GF-D8 (cell line): ENCODE results near the gene DENND5A.
"Not testable (repeated sequence)": the region's sequence is repeated elsewhere in the genome, so short reads cannot be mapped to it uniquely, and the experiment has no call there.

Experiments used
- DNase-seq: peaks from one replicate; lab custom pipeline; 2025; lab: John Stamatoyannopoulos, UW

The DENND5A gene

DNA sequence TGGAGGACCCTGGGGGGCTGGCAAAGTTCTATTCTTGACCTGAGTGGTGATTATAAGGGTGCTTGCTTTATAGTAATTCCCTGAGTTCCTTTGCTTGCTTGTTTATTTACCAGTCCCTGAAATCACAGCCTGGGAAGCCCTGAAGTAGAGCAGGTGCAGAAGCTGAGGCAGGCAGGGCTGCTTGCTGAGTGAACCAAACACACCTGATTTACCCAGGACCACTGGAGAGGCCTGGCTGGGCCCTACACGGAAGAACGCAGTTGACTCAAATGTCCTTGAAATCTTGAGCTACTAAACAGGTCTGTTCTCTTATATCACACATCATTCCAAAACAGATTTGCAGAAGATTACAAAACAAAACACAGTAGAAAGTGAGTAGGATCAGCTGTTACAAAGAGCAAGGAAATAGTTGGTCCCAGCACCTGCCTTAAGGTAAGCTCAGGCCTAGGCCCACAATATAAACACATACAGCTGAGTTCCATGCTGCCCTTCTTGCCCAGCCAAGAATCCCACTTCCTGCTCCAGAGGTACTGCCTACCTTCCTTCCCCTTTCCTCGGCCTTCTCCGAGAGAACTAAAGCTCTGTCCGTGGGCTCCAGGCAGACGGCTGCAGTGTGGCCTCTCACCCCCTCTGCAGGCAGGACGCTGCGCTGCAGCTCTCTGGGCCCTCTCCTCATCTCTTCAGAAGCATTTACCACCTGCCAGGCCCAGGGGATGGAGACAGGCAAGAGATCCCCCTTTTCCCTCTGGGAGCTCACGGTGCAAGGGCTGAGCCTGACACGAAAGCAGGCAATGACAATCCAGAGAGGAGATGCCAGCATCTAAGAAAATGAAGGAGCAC, 127.6 kb downstream of the DENND5A start:
- peak; percentile 3 for DNase-seq

GRCh38 chr11:9136741-9137140, 128.4 kb downstream of the DENND5A start:
- no peak for DNase-seq

GRCh38 chr11:9133956-9134355, 131.2 kb downstream of the DENND5A start:
- DNase-seq, result no peak

- no peak for DNase-seq
Observed at GRCh38 chr11:9132203-9132878, 132.8 kb downstream of the DENND5A start.

GRCh38 chr11:9130297-9130696, 134.9 kb downstream of the DENND5A start:
- DNase-seq, result no peak

DNA sequence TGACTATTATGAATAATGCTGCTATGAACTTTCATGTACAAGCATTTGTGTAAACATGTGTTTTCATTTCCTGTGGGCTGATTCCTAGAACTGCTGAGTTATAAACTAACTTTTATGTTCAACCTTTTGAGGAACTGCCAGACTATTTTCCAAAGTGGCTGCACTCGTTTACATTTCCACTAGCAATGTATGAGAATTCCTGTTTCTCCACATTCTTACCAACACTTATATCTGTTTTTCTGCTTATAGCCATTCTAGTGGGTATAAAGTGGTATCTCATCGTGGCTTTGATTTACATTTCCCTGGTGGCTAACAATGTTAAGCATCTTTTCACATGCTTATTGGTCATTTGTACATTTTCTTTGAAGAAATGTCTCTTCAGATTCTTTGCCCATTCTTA, 138.5 kb downstream of the DENND5A start:
- no peak for DNase-seq

GRCh38 chr11:9125185-9125886, 139.8 kb downstream of the DENND5A start:
- DNase-seq, result no peak

GRCh38 chr11:9123595-9124304, 141.4 kb downstream of the DENND5A start:
- DNase-seq, result no peak

GRCh38 chr11:9121469-9121796, 143.7 kb downstream of the DENND5A start:
- DNase-seq, result no peak

DNA sequence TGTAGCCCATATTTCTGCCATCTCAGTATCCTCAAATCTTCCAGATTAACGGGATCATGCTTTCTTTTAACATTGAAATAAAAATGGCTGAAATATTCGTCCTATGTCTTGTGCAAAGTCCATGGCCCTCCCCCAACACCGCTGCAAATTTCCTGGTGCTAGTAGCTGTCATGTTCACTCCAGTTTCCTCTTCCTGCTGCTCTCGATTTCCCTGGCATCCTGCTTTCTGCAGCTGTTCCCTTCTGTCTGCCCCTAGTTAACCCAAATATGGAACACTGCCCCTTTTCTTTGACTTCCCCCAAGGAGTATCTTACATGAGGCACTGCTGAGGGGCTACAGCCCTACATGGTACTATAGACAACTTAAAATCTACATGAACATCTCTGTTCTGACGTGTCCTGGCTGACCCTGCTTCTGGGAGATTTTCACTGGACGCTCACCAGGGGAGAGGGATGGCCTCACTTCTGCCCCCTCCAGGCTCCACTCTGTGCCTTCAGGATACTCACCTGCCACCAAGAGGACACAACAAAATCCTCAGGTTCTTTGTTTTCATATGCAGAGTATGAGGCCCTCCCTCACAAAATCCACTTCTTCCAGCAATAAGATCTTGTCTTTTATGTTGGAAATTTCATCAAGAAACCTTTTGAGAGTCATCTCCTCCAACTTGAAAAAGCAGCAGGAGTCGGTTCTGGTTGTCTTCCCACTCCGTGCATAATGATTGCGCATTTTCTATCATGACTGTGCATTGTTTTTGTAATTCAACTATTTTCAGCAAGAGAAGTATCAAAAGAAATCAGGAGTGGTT, 144.3 kb downstream of the DENND5A start:
- no peak for DNase-seq

DNA sequence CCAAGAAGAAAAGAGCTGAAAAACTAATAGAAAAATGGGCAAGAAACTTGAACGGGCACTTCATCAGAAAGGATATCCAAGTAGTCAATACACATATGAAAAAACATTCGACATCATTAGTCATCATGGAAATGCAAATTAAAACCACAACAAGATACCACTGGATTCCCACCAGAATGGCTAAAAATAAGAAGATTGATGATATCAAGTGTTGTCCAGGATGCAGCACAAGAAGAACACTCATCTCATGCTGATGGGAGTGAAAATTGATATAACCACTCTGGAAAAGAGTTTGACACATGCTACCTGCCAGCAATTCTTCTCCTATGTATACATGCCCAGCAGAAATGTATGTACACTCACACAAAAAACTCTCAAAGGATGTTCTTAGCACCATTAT, 146.9 kb downstream of the DENND5A start:
- no peak for DNase-seq

- DNase-seq, result no peak
Observed at GRCh38 chr11:9112075-9112474, 153.1 kb downstream of the DENND5A start.

- no peak for DNase-seq
Observed at GRCh38 chr11:9109858-9110731, 155.1 kb downstream of the DENND5A start.

DNA sequence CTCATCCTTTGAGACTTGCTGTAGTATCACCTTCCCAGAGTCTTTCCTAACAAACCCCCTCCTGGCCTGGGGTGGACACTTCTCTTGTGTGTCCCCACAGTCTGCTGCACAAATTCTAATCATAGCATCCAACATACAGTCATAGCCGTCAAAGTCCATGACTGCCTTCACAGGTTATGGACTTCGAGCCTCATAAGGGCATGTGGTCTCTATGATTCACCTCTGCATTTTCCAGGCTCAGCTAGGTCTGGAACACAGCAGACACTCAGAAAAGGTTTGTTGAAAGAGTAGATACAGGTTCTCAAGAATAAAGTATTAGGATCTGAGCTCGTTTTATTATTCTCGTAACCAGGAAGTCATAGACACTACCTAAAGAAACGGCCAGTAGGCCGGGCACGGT, 160.6 kb downstream of the DENND5A start:
- DNase-seq, result no peak

DNA sequence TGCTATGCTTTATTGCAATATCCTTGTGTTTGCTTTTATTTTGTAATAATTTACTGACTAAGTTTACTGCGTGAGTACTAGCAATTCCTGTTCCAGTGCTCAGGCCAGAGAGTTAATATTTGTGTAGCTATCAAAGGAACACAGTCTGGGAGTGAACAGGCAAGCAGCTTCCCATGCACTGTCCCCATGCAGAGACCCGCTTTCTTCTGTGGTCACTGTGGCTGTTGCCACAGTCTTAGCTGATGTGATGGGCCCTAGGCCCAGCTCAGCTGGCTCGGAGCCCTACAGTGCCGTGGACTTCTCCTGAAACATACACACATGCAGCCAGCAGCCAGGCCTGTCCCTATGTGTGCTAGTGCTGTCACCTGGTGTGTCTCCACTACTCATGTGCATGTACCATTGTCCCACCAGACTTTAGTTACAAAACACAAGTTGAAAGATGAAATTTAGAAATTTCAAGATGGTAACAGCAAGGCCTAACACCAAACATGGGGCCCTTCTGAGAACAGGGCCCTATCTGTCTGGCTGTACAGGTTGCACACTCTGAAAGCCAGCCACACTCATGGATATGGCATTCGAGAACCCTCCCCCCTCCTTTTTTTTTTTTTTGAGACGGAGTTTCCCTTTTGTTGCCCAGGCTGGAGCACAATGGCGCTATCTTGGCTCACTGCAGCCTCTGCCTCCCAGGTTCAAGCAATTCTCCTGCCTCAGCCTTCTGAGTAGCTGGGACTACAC, 161.4 kb downstream of the DENND5A start:
- DNase-seq, result no peak

GRCh38 chr11:9099617-9100016, 165.5 kb downstream of the DENND5A start:
- DNase-seq, result no peak

GRCh38 chr11:9098455-9098854, 166.7 kb downstream of the DENND5A start:
- DNase-seq, result not testable (repeated sequence)

DNA sequence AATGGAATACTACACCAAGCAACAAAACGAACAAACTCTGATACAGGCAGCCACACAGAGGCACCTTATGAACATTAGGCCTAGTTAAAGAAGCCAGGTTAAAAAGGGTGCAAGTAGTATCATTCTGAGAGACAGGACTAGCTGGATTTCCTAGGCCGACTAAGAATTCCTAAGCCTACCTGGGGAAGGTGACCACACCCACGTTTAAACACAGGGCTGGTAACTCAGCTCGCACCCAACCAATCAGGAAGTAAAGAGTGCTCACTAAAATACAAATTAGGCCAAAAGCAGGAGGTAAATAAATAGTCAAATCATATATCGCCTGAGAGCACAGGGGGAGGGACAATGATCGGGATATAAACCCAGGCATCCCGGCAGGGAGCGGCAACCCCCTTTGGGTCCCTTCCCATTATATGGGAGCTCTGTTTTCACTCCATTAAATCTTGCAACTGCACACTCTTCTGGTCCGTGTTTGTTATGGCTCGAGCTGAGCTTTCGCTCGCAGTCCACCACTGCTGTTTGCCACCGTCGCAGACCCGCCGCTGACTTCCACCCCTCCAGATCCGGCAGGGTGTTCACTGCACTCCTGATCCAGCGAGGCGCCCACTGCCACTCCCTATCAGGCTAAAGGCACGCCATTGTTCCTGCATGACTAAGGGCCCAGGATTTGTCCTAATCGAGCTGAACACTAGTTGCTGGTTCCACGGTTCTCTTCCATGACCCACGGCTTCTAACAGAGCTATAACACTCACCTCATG, 167.8 kb downstream of the DENND5A start:
- not testable (repeated sequence) for DNase-seq

- DNase-seq, result no peak
Observed at GRCh38 chr11:9096427-9096826, 168.7 kb downstream of the DENND5A start.
